CD4-positive, alpha-beta T cell (primary cell): ENCODE measurements around the gene PTMS. TPM values are rescaled to one million over a fixed set of nuclear protein-coding genes. Genes with fewer than 3 reads are reported as not detected.

Experiments
- ATAC-seq: fragments of 200-7000 bp; cut with Tn5 transposase; one replicate; pipeline ENCODE4 v1.10.0; 2022; ENCODE audit warnings: mild to moderate bottlenecking; ENCODE audit not compliant: poor library complexity
- CTCF ChIA-PET: fragments of 350-600 bp; sonication (Branson Sonifier 250); formaldehyde crosslinking; loops from one replicate; lab custom pipeline; 2021; ENCODE audit warnings: antibody characterized with exemption, inconsistent platforms; lab: Charles Lee
- POLR2A ChIA-PET: fragments of 350-600 bp; sonication (Branson Sonifier 250); formaldehyde crosslinking; loops from one replicate; lab custom pipeline; 2021; ENCODE audit warnings: antibody characterized with exemption, inconsistent platforms; lab: Charles Lee
- DNase-seq, 14 experiments: peaks; one replicate each; pipeline ENCODE4 v3.0.0-alpha.2; 2013 to 2020; ENCODE audit warnings: mixed read lengths in 2 of 14
- H3K27ac ChIP-seq, 2 donors: one replicate each; pipeline versions ENCODE4 v1.5.1 to v1.7.0; 2013; ENCODE audit warnings: low read length in 2 of 2, low read depth in 1 of 2, mild to moderate bottlenecking in 1 of 2
- H3K27me3 ChIP-seq, 2 experiments: 1 replicate in 1 of 2; 2 replicates in 1 of 2; pipeline versions ENCODE4 v1.6.1 to v1.7.0; 2013; ENCODE audit warnings: low read length in 2 of 2, control low read depth in 1 of 2, mild to moderate bottlenecking in 1 of 2, moderate library complexity in 1 of 2; ENCODE audit not compliant: insufficient read depth in 2 of 2, control insufficient read depth in 1 of 2
- H3K36me3 ChIP-seq: one replicate; pipeline ENCODE4 v1.6.1; 2013; ENCODE audit warnings: low read length, control low read depth; ENCODE audit not compliant: insufficient read depth
- H3K4me1 ChIP-seq: one replicate; pipeline ENCODE4 v1.6.1; 2013; ENCODE audit warnings: low read length, control low read depth; ENCODE audit not compliant: insufficient read depth
- H3K4me3 ChIP-seq: one replicate; pipeline ENCODE4 v1.5.1; 2013; ENCODE audit warnings: mild to moderate bottlenecking, low read length, moderate library complexity
- H3K9me3 ChIP-seq, 2 experiments: 1 replicate in 1 of 2; 2 replicates in 1 of 2; pipeline versions ENCODE4 v1.6.1 to v1.7.0; 2013; ENCODE audit warnings: low read length in 2 of 2, mild to moderate bottlenecking in 2 of 2, control low read depth in 1 of 2, moderate library complexity in 1 of 2; ENCODE audit not compliant: control insufficient read depth in 1 of 2, insufficient read depth in 1 of 2
- H3K27ac Mint-ChIP-seq: one replicate; pipeline ENCODE4 v1.8.0; 2020; ENCODE audit warnings: mixed read lengths
- H3K27me3 Mint-ChIP-seq: one replicate; pipeline ENCODE4 v1.8.0; 2021; ENCODE audit warnings: mixed read lengths
- H3K36me3 Mint-ChIP-seq: one replicate; pipeline ENCODE4 v1.8.0; 2021; ENCODE audit warnings: low read depth, mixed read lengths
- H3K4me1 Mint-ChIP-seq: one replicate; pipeline ENCODE4 v1.8.0; 2021; ENCODE audit warnings: low read depth, mixed read lengths
- H3K4me3 Mint-ChIP-seq: one replicate; pipeline ENCODE4 v1.8.0; 2020; ENCODE audit warnings: mild to moderate bottlenecking, mixed read lengths
- H3K9me3 Mint-ChIP-seq: one replicate; pipeline ENCODE4 v1.8.0; 2020; ENCODE audit warnings: mixed read lengths
- CTCF ChIP-seq: fragments of 200-600 bp; IDR thresholded peaks from one replicate; pipeline ENCODE4 v1.8.0; 2022; ENCODE audit warnings: antibody characterized with exemption, mild to moderate bottlenecking
- intact Hi-C, 2 experiments: fragments of 100-400 bp; cut with DNase I in 1 of 2; cut with micrococcal nuclease in 1 of 2; formaldehyde crosslinking; loops; one replicate each; pipeline versions ENCODE4 v1.15.1 to v1.9.0; 2023 to 2025; cut with DNase I, micrococcal nuclease
- total RNA-seq, 174 experiments: library from RNA in 2 of 174; stranded (reverse) in 2 of 174; gene quantifications; one replicate each; pipeline ENCODE4 v1.2.3 and lab custom pipeline; 2021 to 2026

The PTMS gene
- total RNA-seq, 2 experiments from 2014 or later = 1.5 to 1.9 TPM

GRCh38 chr12:6780573-6780972, 14.4 kb downstream of the PTMS start:
- ChIA-PET CTCF (interaction anchor here (0.7 to 1.9 kb wide), 3 partner anchors 14 to 32 kb away, joined by 3 to 7 read pairs (median 5); partner anchors contain the start of gene MLF2), POLR2A (interaction anchor here (0.7 to 3.7 kb wide), 8 partner anchors 9 to 92 kb away, joined by 3 to 24 read pairs (median 4); partner anchors contain the start of genes CD4, CDCA3, LAG3 and MLF2)
- H3K27ac ChIP-seq = no peak overlapping the region
- peaks cover 8% of the 10 kb centered on the region for H3K27me3 Mint-ChIP-seq
- no peaks in the 10 kb centered on the region for H3K27me3 ChIP-seq
- H3K4me1 Mint-ChIP-seq = peaks cover 59% of the 10 kb centered on the region
- no peaks in the 10 kb centered on the region for H3K36me3 ChIP-seq
- H3K36me3 Mint-ChIP-seq = no peaks in the 10 kb centered on the region
- no peak for ATAC-seq
- H3K9me3 ChIP-seq = no peaks in the 10 kb centered on the region
- no peak overlapping the region for H3K4me3 Mint-ChIP-seq
- peak overlapping the region; percentile 77 for H3K27ac Mint-ChIP-seq
- no peak for DNase-seq
- intact Hi-C loops = no loop called here
- no peak overlapping the region for H3K4me3 ChIP-seq
- no peak for TF ChIP-seq CTCF
- H3K4me1 ChIP-seq = peaks cover 70% of the 10 kb centered on the region
- no peaks in the 10 kb centered on the region for H3K9me3 Mint-ChIP-seq

GRCh38 chr12:6782119-6782518, 16.0 kb downstream of the PTMS start:
- no peaks in the 10 kb centered on the region for H3K27me3 Mint-ChIP-seq
- H3K27ac ChIP-seq = peak overlapping the region in 1 of 2 donors; percentile 52
- no peaks in the 10 kb centered on the region for H3K36me3 Mint-ChIP-seq
- no peaks in the 10 kb centered on the region for H3K36me3 ChIP-seq
- peaks cover 69% of the 10 kb centered on the region for H3K4me1 Mint-ChIP-seq
- H3K4me3 ChIP-seq = no peak overlapping the region
- H3K27me3 ChIP-seq = no peaks in the 10 kb centered on the region
- no peak for ATAC-seq
- intact Hi-C loops = no loop called here
- peaks cover 85% of the 10 kb centered on the region for H3K4me1 ChIP-seq
- ChIA-PET CTCF (interaction anchor here (1.9 kb wide), 1 partner anchor 15 kb away, joined by 5 read pairs; no protein-coding TSS in a partner anchor), POLR2A (interaction anchor here (0.6 to 2.0 kb wide), 7 partner anchors 8 to 161 kb away, joined by 3 to 5 read pairs (median 3); partner anchors contain the start of genes MLF2, RNU7-1 and ZNF384)
- no peak overlapping the region for H3K4me3 Mint-ChIP-seq
- no peaks in the 10 kb centered on the region for H3K9me3 ChIP-seq
- H3K27ac Mint-ChIP-seq = peak overlapping the region; percentile 93
- no peak for DNase-seq
- H3K9me3 Mint-ChIP-seq = no peaks in the 10 kb centered on the region
- TF ChIP-seq CTCF = no peak

GRCh38 chr12:6782850-6783566, 16.8 kb downstream of the PTMS start:
- intact Hi-C loops = no loop called here
- H3K27me3 Mint-ChIP-seq = no peaks in the 10 kb centered on the region
- H3K4me1 ChIP-seq = peaks cover 91% of the 10 kb centered on the region
- H3K36me3 Mint-ChIP-seq = no peaks in the 10 kb centered on the region
- H3K27ac Mint-ChIP-seq = peak overlapping the region; percentile 93
- H3K4me1 Mint-ChIP-seq = peaks cover 72% of the 10 kb centered on the region
- no peak overlapping the region for H3K4me3 ChIP-seq
- ChIA-PET POLR2A (interaction anchor here (0.6 to 2.0 kb wide), 6 partner anchors 8 to 94 kb away, joined by 3 to 5 read pairs (median 4); partner anchors contain the start of genes MLF2 and ZNF384), CTCF (no interaction called here)
- H3K36me3 ChIP-seq = no peaks in the 10 kb centered on the region
- ATAC-seq = no peak
- DNase-seq = peak in 1 of 14 experiments; percentile 35
- no peaks in the 10 kb centered on the region for H3K9me3 ChIP-seq
- H3K27ac ChIP-seq = peak overlapping the region in 1 of 2 donors; percentile 52
- no peak for TF ChIP-seq CTCF
- no peaks in the 10 kb centered on the region for H3K27me3 ChIP-seq
- no peaks in the 10 kb centered on the region for H3K9me3 Mint-ChIP-seq
- peak overlapping the region; percentile 39 for H3K4me3 Mint-ChIP-seq
